ENCODE measurements around the gene RPS4Y2. TPM values are rescaled to one million over a fixed set of nuclear protein-coding genes. Genes with fewer than 3 reads are reported as not detected.
A peak's percentile ranks its signal among the peaks of the same experiment; 100 is the strongest.

The RPS4Y2 gene
- total RNA-seq, 2 experiments from 2014 or later: 0.38 to 0.40 TPM

DNA sequence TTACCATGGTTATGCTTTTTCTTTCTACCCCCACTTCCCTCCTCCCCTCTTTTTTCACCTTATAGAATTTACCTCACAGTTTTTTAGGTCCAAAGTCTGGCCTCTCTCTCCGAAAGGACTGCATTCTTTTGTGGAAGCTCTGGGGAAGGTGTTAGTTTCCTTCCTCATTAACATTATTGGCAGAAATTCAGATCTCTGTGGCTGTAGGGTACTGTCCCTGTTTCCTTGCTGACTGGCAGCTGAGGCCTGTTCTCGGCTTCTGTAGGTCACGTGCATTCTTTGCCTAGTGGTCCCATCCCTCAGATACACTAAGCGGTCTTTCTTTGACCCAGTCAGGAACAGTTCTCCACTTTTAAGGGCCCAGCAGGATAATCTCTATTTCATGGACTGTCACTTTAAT, 25.5 kb downstream of the RPS4Y2 start:
- H3K4me3 Mint-ChIP-seq: no peak overlapping the region
- CTCF ChIA-PET: no interaction called here
- peaks cover 2% of the 10 kb centered on the region for H3K9me3 Mint-ChIP-seq (ENCODE audit: low read depth)
- peaks cover 22% of the 10 kb centered on the region for H3K4me1 Mint-ChIP-seq
- H3K36me3 Mint-ChIP-seq: peaks cover 2% of the 10 kb centered on the region
- H3K27me3 Mint-ChIP-seq: peaks cover 3% of the 10 kb centered on the region
- DNase-seq (no peak), ATAC-seq (no peak)
- no peak overlapping the region for H3K27ac Mint-ChIP-seq

DNA sequence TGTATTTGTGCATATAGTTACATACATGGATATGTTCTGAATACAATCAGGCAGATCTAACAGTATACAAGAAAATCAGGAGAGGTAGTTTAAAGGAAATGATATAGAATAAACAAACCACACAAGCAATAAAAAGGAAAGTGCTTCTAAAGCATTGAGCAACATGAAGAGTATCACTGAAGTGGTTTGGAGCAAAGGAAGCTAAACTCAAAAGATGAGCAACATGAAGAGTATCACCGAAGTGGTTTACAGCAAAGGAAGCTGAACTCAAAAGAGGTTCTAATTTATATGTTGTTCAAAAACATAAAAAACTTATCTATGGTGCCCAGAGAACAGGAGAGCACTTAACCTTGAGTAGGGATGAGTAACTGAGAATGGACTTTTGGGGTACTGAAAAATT, 29.1 kb downstream of the RPS4Y2 start:
- CTCF ChIA-PET: no interaction called here
- H3K27ac Mint-ChIP-seq: no peak overlapping the region
- H3K4me1 Mint-ChIP-seq: peaks cover 31% of the 10 kb centered on the region
- peaks cover 2% of the 10 kb centered on the region for H3K9me3 Mint-ChIP-seq (ENCODE audit: low read depth)
- ATAC-seq (no peak), DNase-seq (no peak)
- H3K4me3 Mint-ChIP-seq: no peak overlapping the region
- H3K27me3 Mint-ChIP-seq: peaks cover 3% of the 10 kb centered on the region
- H3K36me3 Mint-ChIP-seq: no peaks in the 10 kb centered on the region

GRCh38 chrY:20787076-20787475, 31.2 kb downstream of the RPS4Y2 start:
- DNase-seq (no peak), ATAC-seq (no peak)
- Mint-ChIP-seq H3K4me3 (peak overlapping the region; percentile 13), H3K27ac (peak overlapping the region; percentile 47), H3K9me3 (ENCODE audit: low read depth) (peaks cover 2% of the 10 kb centered on the region), H3K4me1 (peaks cover 31% of the 10 kb centered on the region), H3K36me3 (no peaks in the 10 kb centered on the region), H3K27me3 (peaks cover 3% of the 10 kb centered on the region)
- CTCF ChIA-PET: no interaction called here

DNA sequence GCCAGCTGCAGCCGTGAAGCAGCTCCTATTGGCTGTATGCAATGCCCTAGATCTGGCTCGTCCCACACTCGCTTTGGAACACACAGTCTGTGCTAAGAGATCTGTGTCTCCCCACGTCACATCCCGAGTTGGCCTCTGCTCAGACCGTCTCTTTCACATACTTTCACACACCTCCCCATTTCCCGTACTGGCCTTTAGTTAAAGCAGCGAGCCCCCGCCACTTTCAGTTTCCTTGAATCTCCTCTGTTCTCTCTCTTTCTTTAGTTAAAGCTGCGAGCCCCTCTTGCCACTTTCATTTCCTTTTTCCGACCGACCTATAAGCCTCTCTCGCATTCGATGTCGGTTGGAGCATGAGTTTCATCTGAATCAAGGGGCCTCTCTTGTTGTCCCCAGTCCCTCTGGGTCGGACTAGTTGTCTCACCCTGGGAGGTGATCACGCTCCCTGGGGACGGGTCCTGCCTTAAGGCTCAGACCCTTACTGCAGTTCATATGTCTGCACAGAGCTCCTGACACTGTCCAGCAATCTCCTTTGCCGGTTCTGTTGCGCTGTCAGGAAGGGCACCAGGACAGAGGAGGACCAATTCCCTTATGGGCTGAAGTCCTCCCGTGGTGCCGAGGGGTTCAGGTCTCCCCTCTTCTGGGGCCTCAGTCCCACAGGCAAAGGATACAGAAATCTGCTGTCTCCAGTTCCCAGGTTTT, 42.6 kb downstream of the RPS4Y2 start:
- Mint-ChIP-seq H3K27me3 (peaks cover 3% of the 10 kb centered on the region), H3K36me3 (peaks cover 7% of the 10 kb centered on the region), H3K4me3 (peak overlapping the region; percentile 80), H3K4me1 (peaks cover 22% of the 10 kb centered on the region), H3K9me3 (ENCODE audit: low read depth) (no peaks in the 10 kb centered on the region), H3K27ac (peak overlapping the region; percentile 96)
- CTCF ChIA-PET: no interaction called here
- ATAC-seq (peak; percentile 86), DNase-seq (peak; percentile 59)

DNA sequence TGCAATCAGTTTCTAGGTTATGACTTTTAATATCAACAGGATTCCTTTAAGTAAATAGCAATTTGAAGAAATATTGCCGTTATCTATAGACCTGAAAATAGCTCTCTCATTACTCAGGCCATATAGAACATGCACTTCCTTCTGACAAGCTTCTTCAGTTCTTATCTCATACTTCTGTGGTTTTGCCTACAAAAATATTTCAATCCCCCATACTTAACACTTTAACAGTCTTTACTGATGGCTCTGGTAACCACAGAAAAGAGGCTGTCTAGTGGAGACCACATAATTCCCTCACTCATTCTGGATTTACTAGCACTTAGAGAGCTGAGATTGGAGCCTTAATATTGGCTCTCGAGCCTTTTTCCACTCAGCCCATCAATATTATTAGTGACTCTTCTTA, 46.8 kb downstream of the RPS4Y2 start:
- peaks cover 32% of the 10 kb centered on the region for H3K4me1 Mint-ChIP-seq
- H3K27ac Mint-ChIP-seq: no peak overlapping the region
- H3K9me3 Mint-ChIP-seq (ENCODE audit: low read depth): no peaks in the 10 kb centered on the region
- DNase-seq: no peak
- no peak overlapping the region for H3K4me3 Mint-ChIP-seq
- H3K27me3 Mint-ChIP-seq: no peaks in the 10 kb centered on the region
- no peak for ATAC-seq
- peaks cover 2% of the 10 kb centered on the region for H3K36me3 Mint-ChIP-seq
- CTCF ChIA-PET: no interaction called here

- H3K4me3 Mint-ChIP-seq: no peak overlapping the region
- peaks cover 15% of the 10 kb centered on the region for H3K4me1 Mint-ChIP-seq
- DNase-seq: no peak
- ATAC-seq: no peak
- H3K36me3 Mint-ChIP-seq: peaks cover 8% of the 10 kb centered on the region
- CTCF ChIA-PET: no interaction called here
- H3K9me3 Mint-ChIP-seq (ENCODE audit: low read depth): no peaks in the 10 kb centered on the region
- H3K27ac Mint-ChIP-seq: no peak overlapping the region
- no peaks in the 10 kb centered on the region for H3K27me3 Mint-ChIP-seq
Observed at GRCh38 chrY:20806243-20806642, 50.3 kb downstream of the RPS4Y2 start.

DNA sequence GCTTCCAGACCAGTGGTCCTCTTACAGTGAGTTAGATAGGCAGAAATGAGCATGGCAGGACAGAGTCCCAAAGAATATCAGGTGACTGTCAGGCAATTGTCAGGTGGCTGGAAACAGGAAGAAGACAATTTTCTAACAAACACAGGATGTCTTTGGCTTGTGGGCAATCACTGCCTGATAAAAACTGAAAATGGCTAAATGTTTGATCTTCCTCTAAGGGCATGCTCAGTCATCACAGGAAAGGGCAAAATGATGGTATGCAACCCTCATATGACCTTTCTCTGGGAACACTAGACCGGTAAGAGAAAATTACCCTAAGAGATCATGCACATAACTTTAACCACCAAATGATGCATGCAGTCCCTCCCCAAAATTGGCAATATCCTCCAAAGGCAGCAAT, 57.6 kb downstream of the RPS4Y2 start:
- H3K27ac Mint-ChIP-seq: peak overlapping the region; percentile 85
- H3K9me3 Mint-ChIP-seq (ENCODE audit: low read depth): no peaks in the 10 kb centered on the region
- H3K36me3 Mint-ChIP-seq: peaks cover 11% of the 10 kb centered on the region
- peak; percentile 42 for DNase-seq
- no peaks in the 10 kb centered on the region for H3K27me3 Mint-ChIP-seq
- H3K4me3 Mint-ChIP-seq: no peak overlapping the region
- H3K4me1 Mint-ChIP-seq: peaks cover 18% of the 10 kb centered on the region
- CTCF ChIA-PET: no interaction called here
- ATAC-seq: peak; percentile 80

GRCh38 chrY:20814794-20815193, 58.9 kb downstream of the RPS4Y2 start:
- Mint-ChIP-seq H3K4me1 (peaks cover 18% of the 10 kb centered on the region), H3K4me3 (no peak overlapping the region), H3K9me3 (ENCODE audit: low read depth) (no peaks in the 10 kb centered on the region), H3K27me3 (no peaks in the 10 kb centered on the region), H3K27ac (no peak overlapping the region), H3K36me3 (peaks cover 5% of the 10 kb centered on the region)
- DNase-seq (no peak), ATAC-seq (peak; percentile 20)
- CTCF ChIA-PET: no interaction called here

DNA sequence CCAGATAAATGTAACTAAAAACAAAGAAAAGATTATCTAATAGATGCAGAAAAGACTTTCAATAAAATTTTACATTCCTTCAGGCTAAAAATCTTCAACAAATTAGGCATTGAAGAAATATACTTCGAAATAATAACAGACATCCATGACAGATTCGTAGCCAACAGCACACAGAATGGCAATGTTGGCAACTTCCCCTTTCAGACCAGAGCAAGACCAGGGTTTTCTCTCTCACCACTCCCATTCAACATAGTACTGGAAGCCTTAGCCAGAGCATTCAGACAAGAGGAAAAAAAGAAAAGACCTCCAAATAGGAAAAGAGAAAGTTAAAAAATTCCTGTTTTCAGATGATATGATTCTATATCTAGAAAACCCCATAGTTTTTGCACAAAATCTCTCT, 61.2 kb downstream of the RPS4Y2 start:
- no peaks in the 10 kb centered on the region for H3K9me3 Mint-ChIP-seq (ENCODE audit: low read depth)
- CTCF ChIA-PET: no interaction called here

More for the DNA sequence above, 61.2 kb downstream of the RPS4Y2 start:
- Mint-ChIP-seq H3K27ac (no peak overlapping the region), H3K4me3 (no peak overlapping the region), H3K4me1 (peaks cover 18% of the 10 kb centered on the region), H3K36me3 (peaks cover 10% of the 10 kb centered on the region), H3K27me3 (peaks cover 3% of the 10 kb centered on the region)
- ATAC-seq: no peak
- DNase-seq: no peak

Other genes starting within 250 kb of the RPS4Y2 start
- gene EIF1AY, start 180.3 kb upstream of the RPS4Y2 start, total RNA-seq: 10 to 100 TPM; 69.0 to 96.4 TPM